GM18517 (cell line): ENCODE data around the gene EXOC8.

Experiments used
- ATAC-seq: cut with Tn5 transposase; IDR thresholded peaks from one replicate; pipeline ENCODE4 v1.9.1; 2021; ENCODE audit warnings: mild to moderate bottlenecking, moderate library complexity; ENCODE audit not compliant: unreplicated experiment

The EXOC8 gene

GRCh38 chr1:231337472-231338269 is at the start of gene EXOC8:
Gene EXOC8 (minus strand): TSS chr1:231337852. CDS start chr1:231337745, 107 bp downstream.
- peak; percentile 78 for ATAC-seq

DNA sequence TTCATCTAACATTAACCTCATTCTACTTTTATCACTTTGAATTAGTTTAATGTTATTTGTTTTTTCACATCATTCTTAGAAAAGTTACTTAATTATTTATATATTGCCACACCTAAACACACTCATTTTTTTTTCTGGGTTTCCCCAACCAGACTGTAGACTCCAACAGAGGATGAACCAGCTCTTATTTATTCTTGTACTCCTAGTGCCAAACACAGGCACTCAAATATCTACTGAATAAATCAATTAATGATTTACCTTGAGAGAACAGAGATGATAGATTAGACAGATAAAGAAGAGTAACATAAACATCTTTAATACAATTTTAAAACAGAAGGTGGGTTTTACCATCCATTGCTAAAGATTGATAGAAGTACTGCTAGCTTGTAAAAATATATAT is 48.8 kb upstream of the EXOC8 start:
- ATAC-seq: no peak

DNA sequence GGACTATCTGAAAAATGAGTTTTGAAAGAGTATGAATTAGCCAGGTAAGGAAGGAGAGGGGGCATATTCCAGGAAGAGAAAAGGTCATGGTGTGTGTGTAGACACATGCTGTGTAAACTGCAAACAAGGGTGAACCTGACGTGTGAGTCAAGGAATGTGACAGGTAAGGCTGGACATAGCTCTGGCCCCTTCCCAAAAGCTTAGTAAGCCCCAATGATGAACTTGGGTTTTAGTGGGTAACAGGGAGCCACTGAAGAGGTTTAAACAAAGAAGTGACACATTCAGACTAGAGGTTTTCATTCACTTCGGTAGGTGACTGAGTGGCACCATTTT is 47.7 kb upstream of the EXOC8 start:
- no peak for ATAC-seq

- ATAC-seq: no peak
These were observed 47.2 kb upstream of the EXOC8 start for GRCh38 chr1:231384696-231385415.

GRCh38 chr1:231383159-231383860 is 45.7 kb upstream of the EXOC8 start:
- no peak for ATAC-seq

- ATAC-seq: no peak
These were observed 44.8 kb upstream of the EXOC8 start for GRCh38 chr1:231382426-231382825.

DNA sequence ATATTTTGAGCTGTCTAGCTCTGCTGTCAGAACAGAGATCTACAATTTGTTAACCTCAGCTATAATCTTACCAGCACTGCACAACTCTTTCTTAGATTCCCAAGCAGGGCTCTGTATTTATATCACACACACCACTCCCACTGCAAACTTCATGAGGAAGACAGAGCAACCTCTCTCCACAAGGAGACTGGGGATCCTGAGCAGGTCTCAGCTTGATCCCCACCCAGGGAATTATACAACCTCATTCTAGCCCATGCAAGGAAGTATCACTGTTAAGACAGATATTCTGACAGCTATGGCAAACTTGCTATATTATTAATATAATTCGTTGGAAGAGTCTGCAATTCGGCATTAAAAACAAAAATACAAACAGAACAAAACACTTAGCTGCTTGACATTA is 44.1 kb upstream of the EXOC8 start:
- ATAC-seq: no peak

DNA sequence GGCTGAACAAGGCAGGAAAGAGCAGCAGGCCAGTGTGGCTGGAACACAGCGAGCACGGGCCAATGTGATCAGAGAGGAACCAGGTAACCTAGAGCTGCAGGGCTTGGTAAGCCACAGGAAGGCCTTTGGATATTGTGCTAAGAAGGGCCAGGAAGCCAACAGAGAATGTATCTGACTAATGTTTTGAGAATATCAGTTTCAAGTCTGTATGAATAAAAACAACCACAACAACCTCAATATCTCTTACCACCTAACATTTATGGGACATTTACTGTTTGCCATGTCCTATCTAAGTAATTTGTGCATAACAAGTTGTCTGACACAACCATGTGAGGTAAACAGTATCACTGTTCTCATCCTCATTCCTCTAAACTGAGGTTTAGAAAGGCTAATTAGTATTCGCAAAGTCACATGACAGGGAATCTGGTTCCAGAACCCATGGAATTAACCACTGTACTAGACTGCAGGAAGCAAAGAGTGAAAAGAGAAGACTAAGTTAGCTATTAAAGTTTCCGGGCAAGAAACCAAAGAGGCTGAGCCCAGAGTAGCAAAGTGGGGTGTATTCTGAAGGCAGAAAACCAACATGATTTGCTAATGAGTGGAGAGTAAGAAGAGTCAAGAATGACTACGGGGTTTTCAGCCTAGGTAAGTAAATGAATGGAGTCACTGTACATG is 39.4 kb upstream of the EXOC8 start:
- ATAC-seq: no peak

DNA sequence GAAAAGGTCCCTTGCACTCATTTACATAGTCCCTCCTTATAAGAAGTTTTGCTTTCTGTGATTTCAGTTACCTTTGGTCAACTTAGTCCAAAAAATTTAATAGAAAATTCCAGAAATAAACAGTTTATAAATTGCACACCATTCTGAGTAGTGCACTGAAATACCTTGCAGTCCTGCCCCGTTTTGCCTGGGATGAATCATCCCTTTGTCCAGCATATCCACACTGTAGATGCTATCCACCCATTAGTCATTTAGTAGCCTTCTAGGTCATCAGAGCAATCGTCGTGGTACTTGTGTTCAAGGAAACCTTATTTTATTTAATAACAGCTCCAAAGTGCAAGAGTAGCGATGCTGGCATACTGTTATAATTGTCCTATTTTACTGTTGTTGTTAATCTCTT is 38.4 kb upstream of the EXOC8 start:
- ATAC-seq: no peak

DNA sequence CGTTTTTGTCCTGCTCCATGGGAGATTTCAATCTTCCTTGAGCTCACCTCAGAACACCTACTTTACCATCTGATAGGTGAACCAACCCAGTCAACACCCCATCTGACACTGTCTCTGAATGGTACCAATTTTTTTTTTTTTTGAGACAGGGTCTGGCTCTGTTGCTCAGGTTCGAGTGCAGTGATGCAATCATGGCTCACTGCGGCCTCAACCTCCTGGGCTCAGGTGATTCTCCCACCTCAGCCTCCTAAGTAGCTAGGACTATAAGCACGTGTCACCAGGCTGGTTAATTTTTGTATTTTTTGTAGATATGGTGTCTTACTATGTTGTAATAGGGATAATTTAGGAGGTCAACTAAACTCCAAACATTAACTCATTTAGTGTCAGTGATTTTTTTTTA is 36.7 kb upstream of the EXOC8 start:
- no peak for ATAC-seq

DNA sequence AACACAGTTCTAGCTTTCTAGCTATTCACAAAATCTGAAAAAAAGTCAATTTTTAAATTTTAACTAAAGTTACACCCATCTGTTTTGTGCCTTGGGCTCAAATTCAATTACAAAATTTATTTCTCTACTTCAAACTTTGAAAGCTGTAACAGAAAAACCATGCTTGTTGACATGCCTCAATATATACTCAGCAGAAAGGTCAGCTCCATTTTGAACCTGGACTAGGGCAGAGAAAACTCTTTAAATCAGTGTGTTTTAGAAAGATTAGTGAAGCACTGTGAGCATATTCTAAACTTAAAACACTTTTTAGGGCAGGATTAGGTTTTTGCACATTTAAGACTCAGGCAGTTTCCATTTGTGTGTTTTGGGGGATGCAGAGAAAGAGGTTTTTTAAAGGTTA is 34.8 kb upstream of the EXOC8 start:
- no peak for ATAC-seq

- ATAC-seq: no peak
These were observed 31.6 kb upstream of the EXOC8 start for GRCh38 chr1:231369282-231369681.

DNA sequence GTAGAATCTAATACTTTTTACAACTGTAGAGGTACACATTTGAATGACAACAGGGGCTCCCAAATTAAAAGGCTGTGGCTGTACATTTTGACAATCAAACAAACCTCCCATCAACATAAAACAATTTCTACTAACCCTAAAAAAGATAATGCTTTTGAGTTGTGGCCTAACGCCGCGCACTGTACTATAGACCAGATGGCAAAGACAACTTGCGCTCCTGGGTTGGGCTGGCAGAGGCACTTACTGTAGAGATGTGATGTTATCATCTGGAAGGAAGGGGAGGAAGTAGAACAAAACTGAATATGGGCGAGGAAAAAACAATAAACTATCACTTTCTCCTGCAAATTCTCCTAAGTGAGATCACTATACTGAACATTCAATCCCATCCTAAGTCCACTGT is 26.5 kb upstream of the EXOC8 start:
- ATAC-seq: no peak

GRCh38 chr1:231363624-231364023 is 26.0 kb upstream of the EXOC8 start:
- ATAC-seq: no peak

GRCh38 chr1:231362325-231362724 is 24.7 kb upstream of the EXOC8 start:
- ATAC-seq: no peak

DNA sequence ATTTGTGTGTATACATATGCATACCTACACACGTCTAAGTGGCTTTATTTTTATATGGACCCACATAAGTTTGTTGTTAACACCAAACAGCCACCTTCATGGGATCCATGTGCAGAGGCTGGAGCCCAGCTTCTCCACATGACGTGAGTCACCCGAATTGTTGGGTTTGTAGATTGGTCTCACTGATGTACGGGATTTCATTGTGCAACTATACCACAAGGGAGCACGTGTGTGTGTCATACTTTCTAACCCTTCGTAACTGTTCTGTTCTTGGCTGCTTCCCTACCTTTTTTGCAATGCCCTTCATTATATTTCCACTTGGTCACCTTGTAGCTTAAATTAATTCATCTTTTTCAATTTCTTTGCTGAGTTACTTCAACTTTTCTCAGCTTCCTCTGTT is 21.5 kb upstream of the EXOC8 start:
- ATAC-seq: no peak

- peak; percentile 78 for ATAC-seq
These were observed 20.2 kb upstream of the EXOC8 start for GRCh38 chr1:231357831-231358354.

GRCh38 chr1:231357187-231357772 is 19.6 kb upstream of the EXOC8 start:
- ATAC-seq: no peak

GRCh38 chr1:231355171-231355570 is 17.5 kb upstream of the EXOC8 start:
- no peak for ATAC-seq

DNA sequence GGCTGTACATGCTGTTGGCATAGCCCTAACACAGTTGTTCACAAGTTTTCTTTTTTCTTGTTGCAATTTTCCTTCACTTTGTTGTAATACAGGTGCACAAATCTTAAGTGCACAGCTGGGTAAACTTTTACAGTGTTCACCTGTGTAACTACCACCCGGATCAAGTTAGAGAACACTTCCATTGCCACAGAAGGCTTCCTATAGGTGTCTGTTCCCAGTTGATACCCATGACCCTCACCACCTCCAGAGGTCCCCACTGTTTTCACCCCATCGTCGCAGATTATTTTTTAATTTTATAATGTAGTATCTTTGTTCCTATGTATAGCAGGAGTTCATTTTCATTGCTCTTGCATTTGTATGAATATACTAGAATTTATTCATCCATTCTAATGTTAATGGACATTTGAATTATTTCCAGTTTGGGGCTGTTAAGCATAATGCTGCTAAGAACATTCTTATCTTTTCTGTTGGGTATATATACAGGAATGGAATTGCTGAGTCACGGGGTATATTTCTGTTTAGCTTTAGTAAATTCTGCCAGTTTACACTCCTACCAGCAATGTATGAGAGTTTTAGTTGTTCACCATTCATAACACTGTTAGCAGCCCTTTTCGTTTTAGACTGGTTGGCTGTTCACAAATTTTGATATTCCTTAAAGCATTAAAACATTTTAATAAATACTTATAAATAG is 16.8 kb upstream of the EXOC8 start:
- ATAC-seq: no peak
